ENCODE results near the gene MAML1.

DNA sequence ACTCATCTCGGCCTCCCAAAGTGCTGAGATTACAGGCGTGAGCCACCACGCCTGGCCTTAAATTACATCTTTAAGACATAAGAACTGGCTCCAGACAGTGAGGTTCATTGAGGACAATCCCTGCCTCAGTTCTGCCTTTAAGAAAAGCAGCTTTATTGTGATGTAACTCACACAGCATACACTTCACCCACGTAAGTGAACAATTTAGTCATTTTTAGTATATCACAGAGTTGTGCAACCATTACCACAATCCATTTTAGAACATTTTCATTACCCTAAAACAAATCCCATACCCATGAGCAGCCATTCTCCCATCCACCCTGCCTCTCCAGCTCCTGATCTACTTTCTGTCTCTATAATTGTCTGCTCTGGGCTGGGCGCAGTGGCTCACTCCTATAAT lies 37.2 kb downstream of the MAML1 start:
- TF ChIP-seq, protein P1, sequence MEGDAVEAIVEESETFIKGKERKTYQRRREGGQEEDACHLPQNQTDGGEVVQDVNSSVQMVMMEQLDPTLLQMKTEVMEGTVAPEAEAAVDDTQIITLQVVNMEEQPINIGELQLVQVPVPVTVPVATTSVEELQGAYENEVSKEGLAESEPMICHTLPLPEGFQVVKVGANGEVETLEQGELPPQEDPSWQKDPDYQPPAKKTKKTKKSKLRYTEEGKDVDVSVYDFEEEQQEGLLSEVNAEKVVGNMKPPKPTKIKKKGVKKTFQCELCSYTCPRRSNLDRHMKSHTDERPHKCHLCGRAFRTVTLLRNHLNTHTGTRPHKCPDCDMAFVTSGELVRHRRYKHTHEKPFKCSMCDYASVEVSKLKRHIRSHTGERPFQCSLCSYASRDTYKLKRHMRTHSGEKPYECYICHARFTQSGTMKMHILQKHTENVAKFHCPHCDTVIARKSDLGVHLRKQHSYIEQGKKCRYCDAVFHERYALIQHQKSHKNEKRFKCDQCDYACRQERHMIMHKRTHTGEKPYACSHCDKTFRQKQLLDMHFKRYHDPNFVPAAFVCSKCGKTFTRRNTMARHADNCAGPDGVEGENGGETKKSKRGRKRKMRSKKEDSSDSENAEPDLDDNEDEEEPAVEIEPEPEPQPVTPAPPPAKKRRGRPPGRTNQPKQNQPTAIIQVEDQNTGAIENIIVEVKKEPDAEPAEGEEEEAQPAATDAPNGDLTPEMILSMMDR (IDR thresholded peaks at IDR 0.05) = no peak
- TF ChIP-seq POLR2A (IDR thresholded peaks at IDR 0.05) = no peak
